ENCODE data around the gene ANTXR1. TPM values are rescaled to one million over a fixed set of nuclear protein-coding genes. Genes with fewer than 3 reads are reported as not detected.

ANTXR1 gene
- total and polyA plus RNA-seq, 9 of the 15 experiments (the other 6 are each of a cell fraction or from before 2014, with no cell fraction given) = 0.07 to 1.00 (median 0.54) TPM

DNA sequence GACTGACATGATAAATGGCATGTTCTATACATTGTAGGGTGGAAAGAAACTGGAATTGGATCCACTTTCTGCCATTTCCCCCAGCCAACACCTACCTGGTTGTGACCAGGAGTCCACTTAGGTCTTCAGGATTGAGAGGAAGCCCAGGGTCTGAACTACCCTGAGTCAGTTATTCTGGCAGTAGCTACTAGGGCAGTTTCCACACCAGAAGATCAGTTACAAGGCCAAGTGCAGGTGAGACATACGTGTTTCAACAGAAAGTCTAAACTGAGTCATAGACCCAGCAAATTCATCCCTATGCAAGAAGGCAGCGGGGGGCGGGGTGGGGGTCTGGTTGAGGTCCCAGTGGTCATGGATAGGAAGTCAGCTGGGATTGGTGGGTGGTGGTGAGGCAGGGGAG is 21.9 kb downstream of the ANTXR1 start:
- Histone ChIP-seq H3K9ac (ENCODE audit: insufficient read depth in 1 of 2, low read depth in 2 of 2, low read length in 2 of 2) (no peak overlapping the region), H3K79me2 (ENCODE audit: control insufficient read depth, insufficient read depth, low read length) (no peaks in the 10 kb centered on the region), H3K9me1 (ENCODE audit: control insufficient read depth, insufficient read depth, low read length) (no peaks in the 10 kb centered on the region), H3K27me3 (ENCODE audit: control insufficient read depth in 2 of 2, insufficient read depth in 2 of 2, low read length in 2 of 2) (peaks cover 0 to 12% of the 10 kb centered on the region in 2 experiments; a peak in 2 of 5 replicates), H3K4me2 (ENCODE audit: insufficient read depth, low read length) (no peak overlapping the region), H3K36me3 (ENCODE audit: control insufficient read depth, insufficient read depth, low read length) (no peaks in the 10 kb centered on the region), H3K9me3 (replicated peaks; ENCODE audit: control insufficient read depth, insufficient read depth, low read depth, low read length) (no peaks in the 10 kb centered on the region), H2AFZ (ENCODE audit: low read depth, low read length) (no peak overlapping the region), H3K4me3 (no peak overlapping the region), H4K20me1 (replicated peaks; ENCODE audit: control insufficient read depth, insufficient read depth, low read length) (no peaks in the 10 kb centered on the region), H3K4me1 (replicated peaks in 1 of 2; ENCODE audit: control insufficient read depth in 2 of 2, insufficient read depth in 2 of 2, low read length in 2 of 2) (no peaks in the 10 kb centered on the region), H3K27ac (ENCODE audit: extremely low read depth, low read depth, low read length) (no peak overlapping the region)
- intact Hi-C loops (cut with micrococcal nuclease) (no loop called here), in situ Hi-C loops (cut with MboI) (loop anchor here (25.0 kb wide), 2 partner anchors 277 to 677 kb away; no protein-coding TSS in a partner anchor)
- WGBS (ENCODE audit: insufficient coverage, low coverage, missing lambda C conversion rate) = 0% methylated on average over 3 of the region's 3 CpGs
- no peak for TF ChIP-seq TSC22D4 (tag; IDR thresholded peaks at IDR 0.05)
- TF ChIP-seq, protein P1, sequence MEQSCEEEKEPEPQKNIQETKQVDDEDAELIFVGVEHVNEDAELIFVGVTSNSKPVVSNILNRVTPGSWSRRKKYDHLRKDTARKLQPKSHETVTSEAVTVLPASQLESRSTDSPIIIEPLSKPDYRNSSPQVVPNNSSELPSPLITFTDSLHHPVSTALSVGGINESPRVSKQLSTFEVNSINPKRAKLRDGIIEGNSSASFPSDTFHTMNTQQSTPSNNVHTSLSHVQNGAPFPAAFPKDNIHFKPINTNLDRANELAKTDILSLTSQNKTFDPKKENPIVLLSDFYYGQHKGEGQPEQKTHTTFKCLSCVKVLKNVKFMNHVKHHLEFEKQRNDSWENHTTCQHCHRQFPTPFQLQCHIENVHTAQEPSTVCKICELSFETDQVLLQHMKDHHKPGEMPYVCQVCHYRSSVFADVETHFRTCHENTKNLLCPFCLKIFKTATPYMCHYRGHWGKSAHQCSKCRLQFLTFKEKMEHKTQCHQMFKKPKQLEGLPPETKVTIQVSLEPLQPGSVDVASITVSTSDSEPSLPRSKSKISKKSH (CRISPR knock-in tag; IDR thresholded peaks at IDR 0.05) = no peak
- no peak for TF ChIP-seq TEAD1 (CRISPR knock-in tag; IDR thresholded peaks at IDR 0.05)
- no peak for TF ChIP-seq CBFA2T3 (IDR thresholded peaks at IDR 0.05)
- no peak for TF ChIP-seq NONO (IDR thresholded peaks at IDR 0.05; ENCODE audit: low read depth in 2 of 2, low read length in 1 of 2)
- TF ChIP-seq SMARCC2 (IDR thresholded peaks at IDR 0.05; ENCODE audit: low read depth) = no peak
- no peak for TF ChIP-seq TGIF2 (CRISPR knock-in tag; IDR thresholded peaks at IDR 0.05)
- ATAC-seq (no peak), FAIRE-seq (no peak), DNase-seq (ENCODE audit: extremely low read depth in 1 of 4, low spot score in 3 of 4) (no peak)
- ChIA-PET CTCF (ENCODE audit: low intra/inter-chr PET ratio) (interaction anchor here (0.5 to 0.6 kb wide), 2 partner anchors 1609 to 1827 kb away, joined by 3 read pairs; no protein-coding TSS in a partner anchor), POLR2A (no interaction called here)
- no TSS peak for BruUV-seq (replicated peaks)
